K562 (cell line): ENCODE measurements around the gene DNALI1. TPM values are rescaled to one million over a fixed set of nuclear protein-coding genes. Genes with fewer than 3 reads are reported as not detected.

ENCODE experiments used
- ATAC-seq: fragments of 200-7000 bp; cut with Tn5 transposase; 3 replicates; pipeline ENCODE4 v1.9.1; 2020; ENCODE audit warnings: moderate library complexity
- BruUV-seq: library from RNA; stranded (reverse); fragments of 400-500 nt; replicated peaks from 2 replicates; lab custom pipeline; 2021; lab: Mats Ljungman, UMichigan
- CTCF ChIA-PET: fragments of 300-600 bp; formaldehyde crosslinking; extraction: SDS; loops from one replicate; lab custom pipeline; 2021; ENCODE audit warnings: low intra/inter-chr PET ratio; lab: Yijun Ruan, JAX
- POLR2A ChIA-PET: fragments of 300-600, 350-650 bp; sonication (Branson Sonifier 250); formaldehyde crosslinking; extraction: SDS; loops from one replicate; lab custom pipeline; 2021; ENCODE audit warnings: antibody characterized with exemption, inconsistent platforms; lab: Yijun Ruan, JAX
- DNase-seq, 4 experiments: peaks; one replicate each; pipeline versions ENCODE4 v3.0.0 to v3.0.0-alpha.2; 2011 to 2018; ENCODE audit warnings: low spot score in 3 of 4, mixed read lengths in 3 of 4; ENCODE audit errors: extremely low read depth in 1 of 4
- FAIRE-seq: peaks from 2 replicates; lab custom pipeline; 2011; peaks lifted over from hg19 to GRCh38; lab: Jason Lieb, UNC
- H2AFZ ChIP-seq: 2 replicates; pipeline ENCODE4 v1.6.0; 2011; ENCODE audit warnings: low read depth, low read length, control low read depth, inconsistent platforms
- H3K27ac ChIP-seq: fragments of 200-600 bp; 3 replicates; pipeline ENCODE4 v1.8.0; 2011; ENCODE audit warnings: low read depth, mild to moderate bottlenecking, control low read depth, inconsistent platforms, low read length, moderate library complexity, mixed read lengths; ENCODE audit errors: extremely low read depth
- H3K27me3 ChIP-seq, 2 experiments: fragments of 300-600 bp in 1 of 2; 2 replicates in 1 of 2; 3 replicates in 1 of 2; pipeline versions ENCODE4 v1.6.0 to v1.8.0; 2011; ENCODE audit warnings: inconsistent platforms in 2 of 2, low read length in 2 of 2, mild to moderate bottlenecking in 1 of 2, mixed read lengths in 1 of 2, moderate library complexity in 1 of 2; ENCODE audit not compliant: control insufficient read depth in 2 of 2, insufficient read depth in 2 of 2
- H3K36me3 ChIP-seq: fragments of 300-600 bp; 3 replicates; pipeline ENCODE4 v1.8.0; 2011; ENCODE audit warnings: mild to moderate bottlenecking, low read length, inconsistent platforms; ENCODE audit not compliant: control insufficient read depth, insufficient read depth
- H3K4me1 ChIP-seq, 2 experiments: fragments of 200-600 bp in 1 of 2; replicated peaks in 1 of 2; 2 replicates in 1 of 2; 3 replicates in 1 of 2; pipeline versions ENCODE4 v1.5.1 to v1.8.0; 2011; ENCODE audit warnings: inconsistent platforms in 2 of 2, low read length in 2 of 2, mild to moderate bottlenecking in 1 of 2, mixed read lengths in 1 of 2, moderate library complexity in 1 of 2; ENCODE audit not compliant: control insufficient read depth in 2 of 2, insufficient read depth in 2 of 2
- H3K4me2 ChIP-seq: 2 replicates; pipeline ENCODE4 v1.6.1; 2011; ENCODE audit warnings: low read length, control low read depth, inconsistent platforms, mixed read lengths; ENCODE audit not compliant: insufficient read depth
- H3K4me3 ChIP-seq: fragments of 200-600 bp; sonication (generic), shearing (Covaris generic); 2 replicates; pipeline ENCODE4 v1.5.1; 2016; ENCODE audit warnings: control low read depth, inconsistent platforms
- H3K79me2 ChIP-seq: fragments of 200-600 bp; 3 replicates; pipeline ENCODE4 v1.8.0; 2011; ENCODE audit warnings: low read length, inconsistent platforms; ENCODE audit not compliant: control insufficient read depth, insufficient read depth
- H3K9ac ChIP-seq, 2 experiments: 2 replicates each; pipeline versions ENCODE4 v1.6.0 to v1.6.1; 2011; ENCODE audit warnings: low read depth in 2 of 2, low read length in 2 of 2, control low read depth in 1 of 2, inconsistent platforms in 1 of 2, mild to moderate bottlenecking in 1 of 2, mixed read lengths in 1 of 2; ENCODE audit not compliant: insufficient read depth in 1 of 2
- H3K9me1 ChIP-seq: one replicate; pipeline ENCODE4 v1.6.0; 2011; ENCODE audit warnings: inconsistent platforms, mild to moderate bottlenecking, low read length, moderate library complexity; ENCODE audit not compliant: control insufficient read depth, insufficient read depth
- H3K9me3 ChIP-seq: replicated peaks from 2 replicates; pipeline ENCODE4 v1.5.1; 2011; ENCODE audit warnings: low read depth, low read length, inconsistent platforms; ENCODE audit not compliant: control insufficient read depth, insufficient read depth
- H4K20me1 ChIP-seq: replicated peaks from 2 replicates; pipeline ENCODE4 v1.6.1; 2011; ENCODE audit warnings: low read length, inconsistent platforms, mixed read lengths; ENCODE audit not compliant: control insufficient read depth, insufficient read depth
- CREM ChIP-seq: IDR thresholded peaks from 2 replicates; pipeline ENCODE4 v1.6.1; 2014; ENCODE audit warnings: antibody characterized with exemption, low read depth
- CSDE1 ChIP-seq, 2 experiments: fragments of 450-650 bp; IDR thresholded peaks; 2 replicates each; pipeline ENCODE4 v1.6.1; 2016; ENCODE audit warnings: mild to moderate bottlenecking in 1 of 2
- LCOR ChIP-seq: sonication (generic); formaldehyde crosslinking; IDR thresholded peaks from 2 replicates; pipeline ENCODE4 v1.8.0; 2022; ENCODE audit warnings: mild to moderate bottlenecking, missing genetic modification reagents
- LEF1 ChIP-seq: fragments of 450-650 bp; IDR thresholded peaks from 2 replicates; pipeline ENCODE4 v1.6.1; 2016; ENCODE audit warnings: mild to moderate bottlenecking
- MAZ ChIP-seq, 2 experiments: fragments of 450-650 bp in 1 of 2; sonication (generic) in 1 of 2; formaldehyde crosslinking; IDR thresholded peaks in 1 of 2; conservative IDR thresholded peaks in 1 of 2; 2 replicates each; pipeline versions ENCODE4 v1.4.0 to v1.5.0; 2020; ENCODE audit warnings: mild to moderate bottlenecking in 1 of 2, missing genetic modification reagents in 1 of 2
- NONO ChIP-seq, 2 experiments: fragments of 200-400 bp in 1 of 2; fragments of 450-650 bp in 1 of 2; formaldehyde crosslinking in 1 of 2; IDR thresholded peaks; 2 replicates each; pipeline ENCODE4 v1.6.1; 2017; ENCODE audit warnings: low read depth in 2 of 2, mild to moderate bottlenecking in 2 of 2, moderate library complexity in 2 of 2, low read length in 1 of 2
- ZNF121 ChIP-seq: sonication (generic); formaldehyde crosslinking; conservative IDR thresholded peaks from 2 replicates; pipeline ENCODE4 v1.8.0; 2022; ENCODE audit warnings: missing genetic modification reagents
- WGBS: fragments of 100-300 bp; shearing (Covaris generic); methylation state at CpG from one replicate; pipeline ENCODE4 v1.1.6; 2016; ENCODE audit warnings: low coverage, mixed read lengths; ENCODE audit not compliant: insufficient coverage; ENCODE audit errors: missing lambda C conversion rate; 5-methylcytosine and 5-hydroxymethylcytosine counted together
- in situ Hi-C: fragments of 300-500 bp; cut with MboI; formaldehyde crosslinking; loops from 4 replicates; pipeline ENCODE4 v1.15.0; 2018; ENCODE audit warnings: inconsistent platforms, mixed read lengths
- intact Hi-C: fragments of 100-400 bp; cut with micrococcal nuclease; formaldehyde crosslinking; loops from 2 replicates; pipeline ENCODE4 v1.14.2; 2022
- polyA plus RNA-seq, 8 experiments: library from polyadenylated mRNA; depleted of rRNA in 4 of 8; stranded (reverse) in 5 of 8; unstranded in 3 of 8; fragments of >200 nt; fragmentation: Nextera tagmentation in 2 of 8; fragmentation: Illumina TruSeq in 1 of 8; extraction: Ambion mirVana in 2 of 8; extraction: Trizol in 1 of 8; gene quantifications; 2 replicates each; pipeline versions ENCODE4 v1.2.1 to v1.2.3, GENCODE V29; 2011 to 2014; ENCODE audit warnings: inconsistent platforms in 1 of 8, missing spikeins in 1 of 8
- total RNA-seq, 7 experiments: library from RNA; depleted of rRNA in 6 of 7; stranded (reverse); fragments of >200 nt in 6 of 7; fragmentation: Illumina TruSeq in 2 of 7; extraction: Trizol in 2 of 7; gene quantifications; 2 replicates each; pipeline versions ENCODE4 v1.2.1 to v1.2.3, GENCODE V29; 2011 to 2021; ENCODE audit warnings: low replicate concordance in 1 of 7
- TF ChIP-seq, protein P1 (sequence below): conservative IDR thresholded peaks from 2 replicates; pipeline ENCODE4 v1.6.1; 2011; ENCODE audit warnings: low read depth, mild to moderate bottlenecking, low read length; ENCODE audit not compliant: control insufficient read depth

DNALI1 gene
- total and polyA plus RNA-seq, 9 of the 15 experiments (the other 6 are each of a cell fraction or from before 2014, with no cell fraction given) = 0.87 to 5.6 (median 1.2) TPM

GRCh38 chr1:37567023-37567422 lies 10.3 kb downstream of the DNALI1 start:
- FAIRE-seq (no peak), ATAC-seq (no peak), DNase-seq (no peak)
- intact Hi-C loops = no loop called here
- ChIA-PET CTCF (no interaction called here), POLR2A (interaction anchor here (0.5 to 1.9 kb wide), 4 partner anchors 10 to 1638 kb away, joined by 3 to 6 read pairs (median 4); no protein-coding TSS in a partner anchor)
- BruUV-seq = no TSS peak
- no peak overlapping the region for H3K27ac ChIP-seq
- no peaks in the 10 kb centered on the region for H3K27me3 ChIP-seq
- H2AFZ ChIP-seq = no peak overlapping the region
- peaks cover 83% of the 10 kb centered on the region for H3K36me3 ChIP-seq
- H4K20me1 ChIP-seq = 0 out of 2 replicates have a peak, but pooled peaks cover 4% of the 10 kb centered on the region
- WGBS = 81% methylated on average over 3 of the region's 3 CpGs
- no peaks in the 10 kb centered on the region for H3K79me2 ChIP-seq
- H3K9me3 ChIP-seq = no peaks in the 10 kb centered on the region
- no peak for TF ChIP-seq CREM
- TF ChIP-seq, protein P1, sequence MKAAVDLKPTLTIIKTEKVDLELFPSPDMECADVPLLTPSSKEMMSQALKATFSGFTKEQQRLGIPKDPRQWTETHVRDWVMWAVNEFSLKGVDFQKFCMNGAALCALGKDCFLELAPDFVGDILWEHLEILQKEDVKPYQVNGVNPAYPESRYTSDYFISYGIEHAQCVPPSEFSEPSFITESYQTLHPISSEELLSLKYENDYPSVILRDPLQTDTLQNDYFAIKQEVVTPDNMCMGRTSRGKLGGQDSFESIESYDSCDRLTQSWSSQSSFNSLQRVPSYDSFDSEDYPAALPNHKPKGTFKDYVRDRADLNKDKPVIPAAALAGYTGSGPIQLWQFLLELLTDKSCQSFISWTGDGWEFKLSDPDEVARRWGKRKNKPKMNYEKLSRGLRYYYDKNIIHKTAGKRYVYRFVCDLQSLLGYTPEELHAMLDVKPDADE = no peak
- no peak for TF ChIP-seq CSDE1 (IDR thresholded peaks at IDR 0.05)
- TF ChIP-seq ZNF121 (CRISPR knock-in tag) = no peak
- no peak for TF ChIP-seq MAZ (CRISPR knock-in tag; conservative IDR thresholded peaks at IDR 0.05 in 1 of 2, IDR thresholded peaks at IDR 0.05 in 1 of 2)
- no peak for TF ChIP-seq LCOR (CRISPR knock-in tag)
- TF ChIP-seq LEF1 = no peak
- TF ChIP-seq NONO (IDR thresholded peaks at IDR 0.05; ENCODE audit: low read depth in 2 of 2, low read length in 1 of 2) = no peak
- peaks cover 23 to 30% of the 10 kb centered on the region in 2 experiments; a peak in 4 of 5 replicates for H3K4me1 ChIP-seq
- peaks cover 5% of the 10 kb centered on the region for H3K9me1 ChIP-seq
- H3K4me3 ChIP-seq = no peak overlapping the region
- no peak overlapping the region for H3K9ac ChIP-seq
- H3K4me2 ChIP-seq = no peak overlapping the region
- in situ Hi-C loops = no loop called here
